Skin epidermis (tissue), 12 donors: Measurements from ENCODE around the gene ADCY2.

ENCODE experiments used
- H3K27ac ChIP-seq, 21 experiments: fragments of 200-600 bp; sonication (generic) in 11 of 21; one replicate each; pipeline ENCODE4 v1.5.0; 2020; ENCODE audit warnings: mild to moderate bottlenecking in 3 of 21, inconsistent platforms in 2 of 21, moderate library complexity in 2 of 21
- H3K4me3 ChIP-seq, 7 experiments: fragments of 200-600 bp; sonication (generic) in 2 of 7; one replicate each; pipeline ENCODE4 v1.5.0; 2020; ENCODE audit warnings: inconsistent platforms in 2 of 7, mild to moderate bottlenecking in 2 of 7, moderate library complexity in 1 of 7

The ADCY2 gene

GRCh38 chr5:7493622-7494021 is 97.7 kb downstream of the ADCY2 start:
- Histone ChIP-seq H3K4me3 (no peak overlapping the region), H3K27ac (no peak overlapping the region)

- H3K4me3 ChIP-seq = no peak overlapping the region
- no peak overlapping the region for H3K27ac ChIP-seq
Measured at GRCh38 chr5:7494481-7495130, 98.7 kb downstream of the ADCY2 start.

- Histone ChIP-seq H3K27ac (no peak overlapping the region), H3K4me3 (no peak overlapping the region)
Measured at GRCh38 chr5:7495131-7495517, 99.2 kb downstream of the ADCY2 start.

DNA sequence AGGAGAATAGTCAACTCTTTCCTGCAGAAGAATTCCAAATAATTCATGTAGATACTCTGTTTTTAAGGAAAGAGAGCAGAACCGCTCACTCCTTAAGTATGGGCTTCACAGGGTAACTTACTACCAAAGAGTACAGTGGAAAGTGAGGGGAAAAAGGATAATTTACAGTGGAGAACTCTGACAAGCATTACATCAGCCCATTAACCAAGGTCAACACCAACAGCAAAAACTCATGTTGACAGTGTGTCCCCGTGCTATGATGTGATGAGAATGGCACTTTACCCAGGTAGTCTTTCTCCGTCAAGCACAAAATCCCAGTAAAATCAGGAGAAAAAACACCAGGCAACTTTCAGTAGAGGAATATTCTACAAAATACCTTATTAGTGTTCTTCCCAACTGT is 104.3 kb downstream of the ADCY2 start:
- no peak overlapping the region for H3K27ac ChIP-seq

GRCh38 chr5:7501061-7501460 is 105.1 kb downstream of the ADCY2 start:
- no peak overlapping the region for H3K4me3 ChIP-seq
- H3K27ac ChIP-seq = no peak overlapping the region

More for the DNA sequence above, 104.3 kb downstream of the ADCY2 start:
- no peak overlapping the region for H3K4me3 ChIP-seq

DNA sequence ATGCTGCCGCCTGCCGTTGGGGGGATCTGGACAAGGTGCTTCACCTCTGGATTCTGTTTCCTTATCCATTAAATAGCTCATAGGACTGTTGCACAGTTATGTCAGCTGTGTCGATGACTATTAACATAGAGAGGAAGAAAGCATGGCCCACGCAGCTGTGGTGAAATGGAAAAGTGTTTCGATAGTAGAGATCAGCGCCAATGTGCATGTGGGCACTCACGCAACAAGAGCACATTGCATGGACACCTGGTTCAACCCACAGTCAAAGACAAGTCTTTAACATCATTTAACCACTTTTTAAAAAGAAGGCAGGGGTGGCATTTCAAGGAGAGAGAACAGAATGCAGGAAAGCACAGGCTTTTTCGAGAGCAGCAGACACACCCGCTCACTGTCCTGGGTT is 107.6 kb downstream of the ADCY2 start:
- Histone ChIP-seq H3K27ac (no peak overlapping the region), H3K4me3 (no peak overlapping the region)

DNA sequence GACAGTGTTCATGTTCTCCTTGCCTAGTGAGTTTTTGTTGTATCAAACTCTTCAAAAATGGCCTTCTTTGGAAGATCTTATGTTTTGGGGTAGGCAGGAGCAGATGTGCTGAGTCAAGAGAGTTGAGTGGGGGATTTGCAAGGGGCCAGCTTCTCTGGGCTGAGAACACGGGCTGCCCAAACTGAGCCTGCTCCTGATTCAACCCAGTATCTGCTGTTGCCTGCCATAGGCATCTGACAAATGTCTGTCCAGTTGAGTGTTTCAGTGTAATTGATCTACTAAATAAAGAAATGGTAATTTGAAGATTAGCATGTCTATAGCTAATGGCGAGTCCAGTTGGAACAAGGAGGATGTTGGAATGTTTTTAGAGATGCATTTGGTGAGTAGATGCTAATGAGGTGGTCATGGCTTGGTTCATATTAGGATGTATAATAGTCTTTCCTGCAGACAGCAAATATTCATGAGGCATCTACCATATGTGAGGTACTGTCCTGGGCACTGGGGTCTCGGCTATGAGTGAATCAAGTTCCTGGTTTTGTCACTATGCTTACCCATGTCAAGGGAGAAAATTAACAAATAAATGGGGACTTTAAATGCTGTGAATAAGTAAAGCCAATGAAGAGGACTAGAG is 119.5 kb downstream of the ADCY2 start:
- H3K27ac ChIP-seq = no peak overlapping the region

GRCh38 chr5:7516253-7516652 is 120.3 kb downstream of the ADCY2 start:
- Histone ChIP-seq H3K4me3 (no peak overlapping the region), H3K27ac (no peak overlapping the region)

More for the DNA sequence above, 119.5 kb downstream of the ADCY2 start:
- H3K4me3 ChIP-seq = no peak overlapping the region

- H3K4me3 ChIP-seq = no peak overlapping the region
- no peak overlapping the region for H3K27ac ChIP-seq
Measured at GRCh38 chr5:7517006-7517405, 121.1 kb downstream of the ADCY2 start.

DNA sequence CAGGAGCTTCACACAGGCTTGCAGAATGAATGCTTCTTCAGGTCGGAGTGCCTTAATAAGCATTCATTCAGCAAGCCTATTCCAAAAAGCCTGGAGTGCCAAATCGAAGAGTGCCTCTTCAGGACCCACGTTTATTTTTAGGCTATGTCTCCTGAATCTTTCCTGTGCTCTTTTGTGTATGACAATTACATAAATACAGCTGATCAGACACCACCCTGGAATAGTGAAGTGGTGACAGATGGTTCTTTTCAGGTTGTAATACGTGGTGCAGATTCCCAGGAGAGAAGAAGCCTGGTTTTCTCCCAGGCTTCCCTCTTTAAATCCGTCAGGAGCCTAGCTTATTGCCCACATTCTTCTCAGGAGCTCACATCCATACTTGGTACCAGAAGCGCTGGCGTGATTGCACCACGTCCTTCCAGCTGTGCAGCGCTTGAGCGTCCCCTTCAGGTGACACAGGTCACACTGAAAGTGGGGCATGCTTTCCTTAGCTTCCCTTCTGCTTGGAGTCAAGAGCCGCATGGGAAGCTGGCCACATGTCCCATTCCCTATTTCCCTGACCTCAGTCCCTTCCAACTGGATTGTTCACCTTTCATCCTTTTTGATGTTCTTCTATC is 123.1 kb downstream of the ADCY2 start:
- no peak overlapping the region for H3K27ac ChIP-seq
- no peak overlapping the region for H3K4me3 ChIP-seq

DNA sequence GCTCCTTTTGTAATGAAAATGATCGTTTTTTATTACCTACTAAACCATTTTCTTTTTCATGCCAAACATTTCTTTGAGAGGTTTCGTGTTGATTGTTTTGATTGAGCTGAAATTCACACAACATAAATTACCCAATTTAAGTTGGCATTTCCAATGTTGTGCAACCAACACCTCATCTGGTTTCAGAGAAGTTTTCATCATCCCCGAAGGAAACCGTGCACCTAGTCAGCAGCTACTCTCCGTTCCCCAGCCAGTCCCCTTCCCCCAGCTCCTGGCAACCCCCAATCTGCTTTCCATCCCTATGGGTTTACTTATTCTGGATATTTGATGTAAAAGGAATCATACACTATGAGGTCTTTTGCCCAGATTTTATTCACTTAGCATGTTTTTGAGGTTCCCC is 123.6 kb downstream of the ADCY2 start:
- Histone ChIP-seq H3K27ac (no peak overlapping the region), H3K4me3 (no peak overlapping the region)

- H3K27ac ChIP-seq = no peak overlapping the region
- no peak overlapping the region for H3K4me3 ChIP-seq
Measured at GRCh38 chr5:7529880-7530279, 133.9 kb downstream of the ADCY2 start.

DNA sequence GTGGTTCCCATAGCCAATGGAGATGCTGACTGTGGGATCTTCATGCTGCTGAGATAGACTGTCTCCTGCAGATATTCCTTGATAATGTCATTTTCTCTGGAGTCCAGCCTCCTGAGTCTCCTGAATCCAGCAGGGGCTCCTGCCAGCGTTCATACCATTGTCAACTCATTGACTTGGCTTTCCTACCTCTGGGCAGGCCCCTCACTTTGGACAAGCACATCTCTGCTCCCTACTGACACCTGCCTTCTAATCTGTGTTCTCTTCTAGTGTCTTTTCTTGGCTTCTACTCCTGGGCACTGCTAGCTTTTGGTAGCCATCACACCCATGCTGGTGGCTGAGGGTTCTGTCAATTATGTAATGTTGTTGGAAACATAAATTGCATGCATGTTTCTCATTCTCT is 138.0 kb downstream of the ADCY2 start:
- Histone ChIP-seq H3K27ac (no peak overlapping the region), H3K4me3 (no peak overlapping the region)

GRCh38 chr5:7534505-7534904 is 138.6 kb downstream of the ADCY2 start:
- no peak overlapping the region for H3K27ac ChIP-seq
- no peak overlapping the region for H3K4me3 ChIP-seq

DNA sequence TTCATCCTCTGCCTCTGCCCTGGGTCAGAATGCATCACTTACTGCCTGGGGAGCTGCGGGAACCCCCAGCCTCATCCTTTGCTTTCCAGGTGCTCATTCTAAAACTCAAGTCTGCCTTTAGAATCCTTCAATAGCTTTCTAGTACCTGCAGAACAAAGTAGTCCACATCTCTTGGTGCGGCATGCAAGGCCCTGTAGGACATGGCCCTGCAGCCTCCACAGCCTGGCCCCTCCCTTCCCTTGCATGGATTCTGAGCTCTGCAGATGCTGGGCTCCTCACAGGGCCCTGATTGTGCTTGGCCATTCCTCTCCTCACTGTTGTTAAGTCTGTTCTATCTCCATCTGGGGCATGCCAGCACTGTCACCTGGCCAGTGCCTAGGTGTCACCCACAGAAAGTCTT is 141.6 kb downstream of the ADCY2 start:
- Histone ChIP-seq H3K4me3 (no peak overlapping the region), H3K27ac (no peak overlapping the region)

GRCh38 chr5:7539571-7539970 is 143.6 kb downstream of the ADCY2 start:
- Histone ChIP-seq H3K27ac (no peak overlapping the region), H3K4me3 (no peak overlapping the region)

DNA sequence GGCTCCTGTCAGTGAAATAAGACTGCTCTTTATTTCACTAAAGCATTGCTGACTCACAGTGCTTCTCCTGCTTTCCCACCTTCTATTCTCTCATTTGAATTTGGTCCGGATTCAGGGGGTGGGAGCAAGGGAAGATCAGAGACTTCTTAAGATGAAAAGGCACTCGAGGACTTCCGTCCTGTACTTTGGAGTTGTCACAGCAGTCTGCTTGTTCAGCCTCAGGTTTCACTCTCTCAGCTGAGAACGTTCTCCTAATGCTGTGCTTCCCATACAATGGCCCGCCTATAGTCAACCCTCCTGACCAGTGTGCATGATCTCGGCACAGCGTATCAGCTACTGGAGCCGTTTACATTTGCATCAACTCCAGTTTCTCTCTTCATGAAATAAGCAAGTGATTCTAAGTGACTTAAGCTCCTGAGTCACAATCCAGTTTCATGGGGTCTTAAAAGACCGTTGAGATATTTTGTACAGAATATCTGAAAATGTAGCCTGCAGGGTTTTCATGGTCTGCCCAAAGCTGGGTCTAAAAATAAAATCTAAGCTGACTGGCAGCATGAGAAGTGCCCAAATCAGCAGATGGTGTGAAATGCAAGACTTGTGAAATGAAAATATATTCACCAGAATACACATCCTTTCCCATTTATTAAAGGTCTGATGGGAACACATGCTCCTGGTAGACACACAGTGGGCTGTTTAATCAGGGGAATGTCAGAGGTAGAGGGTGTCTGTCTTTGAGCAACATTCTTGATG is 145.0 kb downstream of the ADCY2 start:
- H3K27ac ChIP-seq = no peak overlapping the region
- H3K4me3 ChIP-seq = no peak overlapping the region

GRCh38 chr5:7541898-7542297 is 146.0 kb downstream of the ADCY2 start:
- Histone ChIP-seq H3K27ac (no peak overlapping the region), H3K4me3 (no peak overlapping the region)

DNA sequence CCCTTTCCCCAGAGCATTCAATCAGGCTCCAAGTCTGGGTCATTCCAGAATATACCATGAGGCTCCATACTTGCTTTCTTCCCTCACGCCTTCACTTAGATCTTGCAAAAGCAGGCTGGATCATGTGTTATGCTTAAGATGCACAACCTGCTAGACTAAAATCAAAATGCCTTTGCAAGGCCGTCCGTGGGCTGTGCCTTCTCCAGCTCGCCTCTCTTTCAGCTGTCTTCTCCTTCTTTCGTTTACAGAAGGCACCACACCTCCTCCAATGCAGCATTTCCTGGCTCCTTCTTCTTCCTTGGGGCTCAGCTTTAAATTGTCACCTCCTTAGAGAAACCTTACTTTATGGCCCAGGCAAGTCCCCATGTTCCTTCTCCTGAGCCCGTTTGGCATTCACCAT is 150.6 kb downstream of the ADCY2 start:
- Histone ChIP-seq H3K4me3 (no peak overlapping the region), H3K27ac (no peak overlapping the region)

DNA sequence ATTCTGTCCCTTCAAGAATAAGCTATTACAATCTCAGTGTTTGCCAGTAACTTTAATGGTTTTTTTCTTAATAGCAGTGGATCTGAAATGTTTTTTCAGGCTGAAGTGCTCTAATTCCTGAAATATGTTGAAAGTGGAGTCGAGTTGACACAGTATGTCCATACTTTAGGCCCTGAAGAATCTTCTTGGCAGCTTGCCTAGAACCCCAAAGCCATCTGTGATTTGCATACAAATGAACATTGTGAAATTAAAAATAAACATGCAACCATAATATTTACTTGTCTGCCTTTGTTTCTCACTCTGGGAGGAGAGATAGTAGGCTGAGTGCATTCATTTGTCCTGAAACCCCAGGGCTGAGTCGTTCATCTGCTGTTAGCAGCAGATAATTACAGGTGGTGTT is 152.7 kb downstream of the ADCY2 start:
- H3K27ac ChIP-seq = no peak overlapping the region

DNA sequence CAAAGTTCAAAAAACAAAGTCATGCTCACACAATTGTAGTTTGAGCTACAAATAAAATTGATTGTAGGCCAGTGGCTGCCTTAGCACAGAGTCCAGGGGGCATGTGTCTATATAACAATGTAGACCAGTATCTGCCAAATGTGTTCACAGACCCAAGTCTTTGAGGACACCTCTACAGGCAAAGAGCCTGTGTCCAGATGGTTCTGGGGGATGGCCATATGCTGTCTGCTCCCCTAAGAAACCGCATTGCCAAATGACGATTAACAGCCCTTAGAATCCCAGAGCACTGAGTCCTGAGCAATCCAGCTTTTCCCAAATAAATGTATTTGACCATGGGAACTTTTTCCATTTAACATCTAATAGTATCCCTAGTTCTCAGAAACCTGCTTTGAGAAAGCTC is 169.6 kb downstream of the ADCY2 start:
- H3K4me3 ChIP-seq = no peak overlapping the region
- no peak overlapping the region for H3K27ac ChIP-seq

More for the DNA sequence above, 152.7 kb downstream of the ADCY2 start:
- no peak overlapping the region for H3K4me3 ChIP-seq
